SK-N-DZ (cell line): ENCODE measurements around the gene CNTNAP5.

Experiments used
- DNase-seq: peaks from one replicate; pipeline ENCODE4 v3.0.0-alpha.2; 2015; ENCODE audit warnings: low spot score

The CNTNAP5 gene

GRCh38 chr2:124261456-124261855 is 236.4 kb downstream of the CNTNAP5 start:
- no peak for DNase-seq

GRCh38 chr2:124264551-124265091 is 239.5 kb downstream of the CNTNAP5 start:
- no peak for DNase-seq

DNA sequence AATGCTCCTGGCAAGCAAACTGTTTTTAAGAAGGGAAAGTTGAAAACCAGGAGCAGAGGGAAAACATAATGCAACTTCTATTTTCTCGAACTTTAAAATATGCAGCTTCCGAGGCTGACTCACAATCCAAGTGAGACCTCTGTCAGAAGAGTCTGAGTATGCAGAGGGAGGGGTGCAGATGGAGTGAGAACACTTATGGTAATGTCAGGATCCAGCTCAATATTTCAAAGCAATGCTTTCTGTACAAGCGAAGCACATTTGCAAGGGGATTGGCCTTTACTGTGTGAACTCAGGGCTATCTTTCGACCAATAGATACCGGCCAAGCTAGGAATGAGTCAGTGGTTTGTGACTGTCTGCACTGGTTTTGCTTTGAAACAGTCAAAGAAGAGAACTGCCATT is 242.7 kb downstream of the CNTNAP5 start:
- no peak for DNase-seq

DNA sequence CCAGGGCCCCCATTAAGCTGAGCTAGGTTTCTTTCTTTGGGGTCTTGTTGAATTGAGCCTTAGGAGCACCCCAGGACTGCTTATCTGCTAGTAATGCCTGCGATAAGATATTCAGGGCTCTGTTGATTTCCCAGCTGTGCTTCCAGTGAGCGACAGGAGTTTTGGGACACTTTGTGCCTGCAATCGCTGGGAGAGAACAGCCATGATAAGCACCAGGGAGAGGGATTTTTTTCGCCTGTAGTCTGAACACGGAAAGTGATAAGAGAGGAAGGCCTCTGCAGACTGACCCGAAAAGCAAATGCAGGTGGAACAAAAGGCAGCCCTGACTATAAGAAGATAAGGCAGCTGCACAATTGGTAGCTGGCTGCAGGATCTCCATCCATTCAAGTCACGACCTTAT is 244.3 kb downstream of the CNTNAP5 start:
- DNase-seq, result peak; percentile 43

DNA sequence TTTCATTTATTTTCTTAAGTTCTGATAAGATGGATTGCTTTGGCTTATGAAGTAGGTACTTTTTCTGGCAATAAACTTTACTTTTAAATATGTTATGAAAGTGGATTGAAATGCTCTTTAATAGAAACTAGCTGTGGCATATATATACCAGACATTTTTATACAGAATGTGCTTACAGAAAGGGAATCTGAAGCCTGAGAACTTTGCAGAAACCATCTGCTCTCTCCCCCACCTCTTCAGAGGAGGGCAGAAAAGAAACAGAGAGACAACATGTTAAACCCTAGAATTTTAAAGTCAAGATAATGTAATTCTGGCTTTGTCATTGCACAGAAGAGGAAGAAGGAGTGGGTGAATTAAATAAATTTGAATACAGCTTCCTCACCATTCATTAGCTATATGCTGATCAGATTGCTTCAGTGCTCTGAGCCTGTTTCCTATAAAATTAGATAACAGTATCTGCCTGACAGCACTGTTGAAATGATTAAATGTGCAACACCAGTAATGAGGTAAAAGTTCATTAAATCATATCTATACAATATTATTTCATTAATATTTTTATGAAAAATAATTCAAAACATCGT is 247.3 kb downstream of the CNTNAP5 start:
- DNase-seq, result peak; percentile 11

GRCh38 chr2:124281541-124281940 is 256.5 kb downstream of the CNTNAP5 start:
- no peak for DNase-seq

GRCh38 chr2:124283096-124283495 is 258.0 kb downstream of the CNTNAP5 start:
- DNase-seq, result peak; percentile 20

- no peak for DNase-seq
These were observed 261.1 kb downstream of the CNTNAP5 start for GRCh38 chr2:124286089-124286783.

DNA sequence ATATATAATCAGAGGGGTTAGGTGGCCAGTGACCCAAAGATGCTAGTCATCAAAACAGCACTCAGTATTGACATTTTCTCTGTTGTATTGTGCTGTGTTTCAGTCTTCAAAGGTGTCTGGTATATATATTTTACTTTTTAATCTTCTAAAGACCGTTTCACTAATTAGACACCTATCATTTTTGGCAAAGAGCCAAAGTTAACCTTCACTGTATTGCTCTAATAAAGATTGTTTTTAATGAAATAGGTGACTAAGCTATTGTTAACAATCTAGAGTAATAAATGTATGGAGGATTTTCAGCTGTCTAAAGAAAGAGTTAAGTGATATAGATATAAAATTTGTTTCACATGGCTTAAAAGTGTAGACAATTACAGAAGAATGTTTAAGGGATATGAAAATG is 264.0 kb downstream of the CNTNAP5 start:
- no peak for DNase-seq

DNA sequence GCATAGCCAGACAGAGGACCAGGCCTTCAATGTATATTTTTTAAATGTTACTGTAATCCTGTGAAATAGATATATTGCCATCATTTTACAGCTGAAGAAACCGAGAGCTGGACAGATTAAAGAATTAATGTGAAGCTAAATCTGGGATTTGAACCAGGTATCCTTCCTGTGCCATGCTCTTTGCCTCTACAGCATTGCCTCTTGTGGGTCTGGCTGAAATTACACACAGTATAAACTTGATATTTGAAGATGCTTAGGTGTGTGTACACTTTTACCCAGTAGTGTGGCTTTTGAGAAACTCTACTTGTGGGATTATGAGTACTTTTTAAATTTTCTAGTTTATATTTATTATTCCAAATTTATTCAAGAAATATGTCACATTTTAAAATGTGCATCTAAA is 264.5 kb downstream of the CNTNAP5 start:
- DNase-seq, result no peak

- DNase-seq, result no peak
These were observed 271.4 kb downstream of the CNTNAP5 start for GRCh38 chr2:124296470-124296869.

DNA sequence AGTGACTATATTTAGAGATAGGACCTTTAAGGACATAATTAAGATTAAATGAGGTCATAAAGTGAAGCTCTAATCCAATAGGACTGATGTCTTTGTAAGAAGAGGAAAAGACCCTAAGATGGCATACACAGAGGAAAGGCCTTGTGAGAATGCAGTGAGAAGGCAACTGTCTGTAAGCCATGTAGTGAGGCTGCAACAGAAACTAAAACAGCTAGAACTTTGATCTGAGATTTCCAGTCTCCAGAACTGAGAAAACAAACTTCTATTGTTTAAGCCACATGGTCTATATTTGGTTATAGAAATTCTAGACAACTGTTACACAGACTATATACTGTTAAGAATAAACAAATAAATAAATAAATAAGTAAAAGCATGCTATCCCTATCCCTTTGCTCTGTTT is 276.8 kb downstream of the CNTNAP5 start:
- DNase-seq, result no peak

DNA sequence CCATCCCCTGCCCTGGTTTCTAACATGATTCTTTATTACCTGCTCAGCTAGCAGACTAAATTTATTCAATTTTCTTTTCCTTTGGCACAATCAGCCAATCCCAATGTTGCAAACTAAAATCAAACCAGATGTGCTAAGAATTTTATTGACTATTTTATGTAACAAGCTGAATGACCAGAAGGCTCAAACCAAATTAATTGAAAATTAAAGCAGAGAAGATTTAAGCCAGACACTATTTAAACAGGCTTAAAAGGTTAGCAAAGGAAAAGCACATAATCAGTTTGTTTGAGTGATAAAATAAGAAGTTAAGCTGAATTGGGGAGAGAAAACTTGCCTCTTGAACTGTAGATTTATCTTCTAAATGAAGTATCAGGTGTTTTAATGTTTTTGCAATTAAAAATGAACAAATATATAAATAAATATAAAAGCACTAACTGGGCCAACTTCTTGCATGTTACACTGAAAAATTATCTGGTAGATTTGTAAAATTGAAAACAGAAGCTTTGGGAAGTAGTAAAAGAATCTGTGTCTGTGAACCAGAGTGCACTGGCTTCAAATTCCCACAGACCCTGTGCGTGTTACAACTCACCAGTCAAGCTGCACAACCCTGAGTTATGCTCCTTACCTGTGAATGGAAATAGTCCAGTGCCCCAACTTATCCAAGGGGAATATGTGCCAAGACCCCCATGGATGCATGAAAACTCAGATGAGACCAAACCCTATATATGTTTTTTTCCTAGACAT is 283.4 kb downstream of the CNTNAP5 start:
- DNase-seq, result no peak

DNA sequence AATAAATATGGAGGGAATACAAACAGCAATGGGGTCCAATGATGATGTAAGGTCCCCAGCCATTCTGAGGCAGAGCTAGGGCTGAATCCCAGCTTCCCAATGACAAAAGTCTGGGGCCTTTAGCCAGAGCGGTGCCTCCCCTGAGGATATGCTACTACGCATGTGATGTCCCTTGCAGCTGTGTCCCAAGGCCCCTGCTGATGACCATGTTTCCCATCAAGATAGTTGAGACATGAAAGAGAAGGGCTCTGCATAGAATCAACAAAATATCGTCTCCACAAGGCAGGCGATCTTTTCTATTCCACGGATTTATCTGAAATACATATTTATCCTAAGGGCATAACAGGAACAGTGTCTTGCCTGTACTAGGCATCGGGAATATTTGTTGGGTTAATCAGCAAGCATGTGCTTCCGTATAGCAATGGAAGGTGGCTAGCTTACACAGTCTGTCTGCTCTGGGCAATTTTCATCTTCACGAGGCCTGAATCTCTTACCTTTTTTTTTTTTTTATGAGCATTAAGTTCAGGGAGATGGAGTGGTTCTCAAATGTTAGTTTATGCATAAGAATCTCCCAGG is 284.6 kb downstream of the CNTNAP5 start:
- DNase-seq, result no peak

GRCh38 chr2:124310671-124311070 is 285.6 kb downstream of the CNTNAP5 start:
- no peak for DNase-seq

- DNase-seq, result no peak
These were observed 289.0 kb downstream of the CNTNAP5 start for GRCh38 chr2:124314084-124314483.

- DNase-seq, result no peak
These were observed 290.3 kb downstream of the CNTNAP5 start for GRCh38 chr2:124315221-124315880.

DNA sequence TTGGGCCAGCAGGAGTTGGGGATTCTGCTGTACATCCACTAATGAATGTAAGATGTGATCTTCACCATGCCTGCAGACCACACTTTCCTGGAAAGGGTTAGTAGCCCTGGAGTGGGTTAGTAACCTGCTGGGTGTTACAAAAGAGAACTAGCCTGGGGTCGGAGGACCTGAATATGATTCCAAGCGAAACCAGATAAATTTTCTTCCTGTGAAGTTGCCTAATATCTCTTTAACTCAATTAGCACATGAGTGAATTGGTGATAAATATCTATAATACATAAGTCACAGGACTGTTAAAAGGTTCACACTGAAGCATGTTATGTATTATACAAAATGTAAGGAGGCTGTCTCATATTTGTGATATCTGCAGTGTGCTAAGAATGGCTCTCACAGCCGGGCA is 291.0 kb downstream of the CNTNAP5 start:
- DNase-seq, result peak; percentile 57

DNA sequence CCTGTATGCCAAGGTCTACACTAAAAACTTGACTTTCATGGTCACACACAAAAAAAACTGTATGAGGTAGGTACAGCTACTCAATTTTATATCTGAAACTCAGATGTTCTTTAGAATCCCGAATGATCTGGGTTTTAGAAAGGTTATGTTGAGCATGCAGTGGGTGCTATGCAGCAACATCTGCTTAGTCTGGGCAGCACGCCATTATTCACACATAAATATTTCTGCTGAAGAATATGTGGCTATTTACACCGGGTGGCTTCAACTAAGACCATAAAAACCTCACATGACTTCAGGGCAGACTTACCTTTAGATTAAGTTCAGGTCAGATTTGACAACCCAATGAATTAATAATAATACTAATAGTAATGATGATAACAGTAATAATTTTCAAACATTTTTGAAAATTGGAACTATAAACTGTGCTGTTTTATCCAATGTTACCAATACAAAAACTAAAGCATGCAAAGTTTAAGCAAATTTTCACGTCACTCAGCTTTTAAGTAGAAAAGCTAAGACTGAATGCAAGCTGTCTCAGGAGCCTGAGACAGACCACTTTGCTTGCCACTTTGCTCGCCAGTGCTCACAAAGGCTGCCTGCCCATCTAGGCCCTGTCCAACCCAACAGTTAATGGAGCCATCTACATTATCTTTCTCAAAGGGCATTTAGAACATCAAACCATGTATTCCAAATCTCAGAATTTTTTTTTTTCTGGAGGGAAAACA is 292.0 kb downstream of the CNTNAP5 start:
- no peak for DNase-seq

GRCh38 chr2:124317628-124318027 is 292.5 kb downstream of the CNTNAP5 start:
- no peak for DNase-seq

- no peak for DNase-seq
These were observed 293.8 kb downstream of the CNTNAP5 start for GRCh38 chr2:124318913-124319312.
